IPS-20b (cell line): ENCODE results near the gene GPR176.

Source experiments
- H3K27ac ChIP-seq: one replicate; pipeline ENCODE4 v1.5.1; 2013; ENCODE audit warnings: low read length
- H3K27me3 ChIP-seq: 2 replicates; pipeline ENCODE4 v1.6.1; 2013; ENCODE audit warnings: mild to moderate bottlenecking, low read length, inconsistent platforms; ENCODE audit not compliant: insufficient read depth
- H3K36me3 ChIP-seq: 2 replicates; pipeline ENCODE4 v1.6.1; 2013; ENCODE audit warnings: low read depth, mild to moderate bottlenecking, inconsistent platforms, low read length, moderate library complexity; ENCODE audit not compliant: insufficient read depth
- H3K4me1 ChIP-seq: 2 replicates; pipeline ENCODE4 v1.6.1; 2013; ENCODE audit warnings: mild to moderate bottlenecking, control low read depth, inconsistent platforms, low read length, moderate library complexity; ENCODE audit not compliant: insufficient read depth
- H3K4me3 ChIP-seq: 2 replicates; pipeline ENCODE4 v1.5.1; 2013; ENCODE audit warnings: mild to moderate bottlenecking, low read length, inconsistent platforms
- H3K9ac ChIP-seq: 2 replicates; pipeline ENCODE4 v1.6.1; 2013; ENCODE audit warnings: low read depth, mild to moderate bottlenecking, inconsistent platforms, low read length, moderate library complexity
- H3K9me3 ChIP-seq: 2 replicates; pipeline ENCODE4 v1.6.1; 2013; ENCODE audit warnings: mild to moderate bottlenecking, low read depth, low read length, inconsistent platforms; ENCODE audit not compliant: insufficient read depth

GPR176 gene

DNA sequence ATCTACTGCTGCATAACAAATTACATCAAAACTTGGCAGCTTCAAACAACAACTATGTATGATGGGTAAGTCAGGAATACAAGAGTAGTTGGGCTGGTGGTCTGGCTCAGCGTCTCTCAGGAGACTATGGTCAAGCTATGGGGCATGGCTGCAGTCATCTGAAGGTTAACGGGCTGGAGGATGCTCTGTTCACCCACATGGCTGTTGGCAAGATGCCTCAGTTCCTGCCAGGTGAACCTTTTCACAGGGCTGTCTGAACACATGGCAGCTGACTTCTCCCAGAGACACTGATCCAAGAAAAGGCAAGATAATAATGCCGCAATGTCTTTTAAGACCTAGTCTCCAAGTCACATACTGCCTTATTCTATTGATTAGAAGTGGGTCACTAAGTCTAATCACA lies 63.7 kb downstream of the GPR176 start:
- Histone ChIP-seq H3K27ac (no peak overlapping the region), H3K36me3 (peaks cover 11% of the 10 kb centered on the region; the same call in 1 of the 2 replicates), H3K4me3 (no peak overlapping the region), H3K9me3 (no peaks in the 10 kb centered on the region), H3K4me1 (peaks cover 39% of the 10 kb centered on the region), H3K27me3 (no peaks in the 10 kb centered on the region), H3K9ac (no peak overlapping the region)

- Histone ChIP-seq H3K4me1 (peaks cover 38% of the 10 kb centered on the region), H3K27me3 (no peaks in the 10 kb centered on the region), H3K9me3 (no peaks in the 10 kb centered on the region), H3K9ac (no peak overlapping the region), H3K27ac (no peak overlapping the region), H3K36me3 (peaks cover 11% of the 10 kb centered on the region; the same call in 1 of the 2 replicates), H3K4me3 (no peak overlapping the region)
Measured at GRCh38 chr15:39855400-39855799, 64.7 kb downstream of the GPR176 start.

DNA sequence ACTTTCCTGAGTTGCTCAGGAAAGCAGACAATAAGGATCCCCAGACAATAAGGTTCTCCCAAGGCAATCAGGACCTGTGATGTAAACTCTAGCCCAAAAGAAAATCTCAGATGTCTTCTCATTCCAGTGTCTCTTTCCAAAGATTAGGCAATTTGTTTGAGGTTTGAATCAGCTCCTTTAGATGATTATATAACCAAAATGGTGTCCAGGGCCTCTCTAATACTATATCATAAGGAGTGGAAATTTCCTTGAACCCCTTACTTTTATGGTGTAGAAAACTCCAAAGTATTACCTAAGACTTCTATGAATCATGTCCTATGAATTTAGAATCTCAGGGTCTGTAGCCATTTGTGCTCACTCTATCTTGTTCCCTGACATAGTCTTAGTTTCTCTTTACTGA lies 65.9 kb downstream of the GPR176 start:
- Histone ChIP-seq H3K4me1 (peaks cover 38% of the 10 kb centered on the region), H3K9me3 (no peaks in the 10 kb centered on the region), H3K27me3 (no peaks in the 10 kb centered on the region), H3K4me3 (no peak overlapping the region), H3K9ac (no peak overlapping the region), H3K36me3 (peaks cover 5% of the 10 kb centered on the region; the same call in 1 of the 2 replicates), H3K27ac (no peak overlapping the region)

DNA sequence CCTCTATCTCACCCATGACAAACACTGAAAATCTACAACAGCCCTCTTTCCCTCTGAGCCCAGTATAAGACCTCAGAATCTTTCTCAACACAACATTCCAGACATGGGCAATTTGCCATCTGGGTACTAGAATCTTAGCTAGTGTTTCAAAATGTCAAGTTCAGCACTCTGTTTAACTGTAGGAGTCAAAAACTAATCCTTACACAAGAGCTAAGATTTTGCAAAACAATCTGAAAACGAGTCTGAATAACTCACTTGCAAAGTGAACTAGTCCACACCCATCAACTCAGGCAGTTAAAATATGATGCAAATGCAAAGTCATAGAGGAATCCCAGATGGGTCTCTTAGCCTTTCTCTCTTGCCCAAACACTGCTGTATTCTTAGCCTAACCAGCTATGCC lies 67.8 kb downstream of the GPR176 start:
- Histone ChIP-seq H3K4me3 (no peak overlapping the region), H3K27me3 (no peaks in the 10 kb centered on the region), H3K9me3 (no peaks in the 10 kb centered on the region), H3K27ac (no peak overlapping the region), H3K4me1 (peaks cover 41% of the 10 kb centered on the region), H3K9ac (no peak overlapping the region), H3K36me3 (peaks cover 5% of the 10 kb centered on the region; the same call in 1 of the 2 replicates)

DNA sequence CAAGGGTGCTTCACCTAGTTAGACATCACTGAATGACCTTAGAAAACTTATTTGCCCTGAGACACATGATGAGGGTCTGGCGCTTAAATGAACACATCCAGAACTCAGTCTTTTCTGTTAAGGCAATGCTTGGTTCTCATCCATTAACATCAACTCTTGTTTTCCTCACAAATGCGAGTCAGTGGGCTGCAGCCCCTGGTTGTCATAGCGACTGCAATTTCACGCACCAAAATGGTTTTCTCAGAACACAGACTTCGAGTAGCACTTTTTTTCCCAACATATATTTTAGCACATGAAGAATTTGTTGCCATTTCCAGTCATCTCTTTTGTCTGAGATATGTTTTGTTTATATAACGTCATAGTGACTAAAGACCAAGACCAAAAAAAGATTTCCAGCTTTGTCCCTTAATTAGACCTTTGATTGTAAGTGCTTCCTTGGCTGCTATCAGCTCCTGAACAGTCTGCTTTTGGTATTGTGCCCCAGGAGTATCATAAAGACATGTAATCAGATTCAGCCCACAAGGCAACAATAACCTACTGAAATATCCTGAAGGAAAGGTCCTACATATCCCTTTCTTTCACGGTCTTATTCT lies 68.5 kb downstream of the GPR176 start:
- Histone ChIP-seq H3K9me3 (no peaks in the 10 kb centered on the region), H3K36me3 (peaks cover under 1% of the 10 kb centered on the region; the same call in 1 of the 2 replicates), H3K9ac (no peak overlapping the region), H3K4me1 (peaks cover 41% of the 10 kb centered on the region), H3K27me3 (no peaks in the 10 kb centered on the region), H3K27ac (no peak overlapping the region), H3K4me3 (no peak overlapping the region)

DNA sequence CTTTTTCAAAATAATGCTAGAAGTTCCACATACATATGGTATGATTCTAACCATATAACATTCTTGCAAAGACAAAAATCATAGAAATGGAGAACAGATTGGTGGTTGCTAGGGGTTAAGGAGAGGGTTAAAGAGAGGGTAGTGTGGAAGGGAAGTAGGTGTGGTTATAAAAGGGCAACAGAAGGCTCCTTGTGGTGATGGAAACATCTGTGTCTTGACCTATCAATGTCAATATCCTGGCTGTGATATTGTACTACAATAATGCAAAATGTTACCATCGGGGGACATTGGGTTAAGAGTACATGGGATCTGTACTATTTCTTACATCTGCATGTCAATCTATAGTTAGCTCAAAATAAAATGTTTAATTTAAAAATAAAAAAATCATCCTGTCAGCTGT lies 69.6 kb downstream of the GPR176 start:
- H3K36me3 ChIP-seq, result no peaks in the 10 kb centered on the region
- H3K4me1 ChIP-seq, result peaks cover 33% of the 10 kb centered on the region
- no peak overlapping the region for H3K4me3 ChIP-seq
- H3K27ac ChIP-seq, result no peak overlapping the region
- no peaks in the 10 kb centered on the region for H3K9me3 ChIP-seq
- H3K27me3 ChIP-seq, result no peaks in the 10 kb centered on the region
- H3K9ac ChIP-seq, result no peak overlapping the region

- Histone ChIP-seq H3K27me3 (no peaks in the 10 kb centered on the region), H3K4me3 (no peak overlapping the region), H3K4me1 (peaks cover 14% of the 10 kb centered on the region; the same call in 1 of the 2 replicates), H3K36me3 (no peaks in the 10 kb centered on the region), H3K9ac (no peak overlapping the region), H3K9me3 (no peaks in the 10 kb centered on the region; the same call in 1 of the 2 replicates), H3K27ac (no peak overlapping the region)
Measured at GRCh38 chr15:39846108-39846507, 74.0 kb downstream of the GPR176 start.

DNA sequence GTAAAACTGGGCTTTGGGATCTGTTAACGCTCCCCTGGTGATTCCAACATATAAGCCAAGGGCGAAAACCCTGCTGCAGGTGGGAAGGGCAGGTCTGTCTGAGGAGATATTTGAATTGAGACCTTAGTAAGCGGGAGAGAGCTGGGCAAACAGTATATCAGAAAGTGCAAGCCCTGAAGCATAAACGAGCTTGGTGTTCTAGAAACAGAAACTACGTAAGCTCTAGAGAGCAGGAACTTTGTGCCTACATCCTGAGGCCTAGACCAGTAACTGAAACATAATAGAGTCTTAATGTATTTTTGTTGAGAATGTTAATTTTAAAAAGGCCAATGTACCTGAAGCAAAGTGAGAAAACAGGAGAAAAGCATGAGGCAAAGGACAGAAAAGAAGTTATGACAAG lies 74.5 kb downstream of the GPR176 start:
- Histone ChIP-seq H3K9ac (no peak overlapping the region), H3K27ac (no peak overlapping the region), H3K4me3 (no peak overlapping the region), H3K9me3 (no peaks in the 10 kb centered on the region; the same call in 1 of the 2 replicates), H3K27me3 (no peaks in the 10 kb centered on the region), H3K4me1 (peaks cover 14% of the 10 kb centered on the region; the same call in 1 of the 2 replicates), H3K36me3 (no peaks in the 10 kb centered on the region)

GRCh38 chr15:39843565-39843964 lies 76.5 kb downstream of the GPR176 start:
- H3K4me3 ChIP-seq, result no peak overlapping the region
- no peak overlapping the region for H3K27ac ChIP-seq
- peaks cover 14% of the 10 kb centered on the region; the same call in 1 of the 2 replicates for H3K4me1 ChIP-seq
- H3K9ac ChIP-seq, result no peak overlapping the region
- H3K27me3 ChIP-seq, result no peaks in the 10 kb centered on the region
- no peaks in the 10 kb centered on the region for H3K36me3 ChIP-seq
- H3K9me3 ChIP-seq, result no peaks in the 10 kb centered on the region; the same call in 1 of the 2 replicates

GRCh38 chr15:39837454-39837853 lies 82.6 kb downstream of the GPR176 start:
- Histone ChIP-seq H3K27ac (no peak overlapping the region), H3K9me3 (no peaks in the 10 kb centered on the region; the same call in 1 of the 2 replicates), H3K27me3 (no peaks in the 10 kb centered on the region), H3K36me3 (no peaks in the 10 kb centered on the region), H3K4me3 (no peak overlapping the region), H3K4me1 (no peaks in the 10 kb centered on the region), H3K9ac (no peak overlapping the region)

DNA sequence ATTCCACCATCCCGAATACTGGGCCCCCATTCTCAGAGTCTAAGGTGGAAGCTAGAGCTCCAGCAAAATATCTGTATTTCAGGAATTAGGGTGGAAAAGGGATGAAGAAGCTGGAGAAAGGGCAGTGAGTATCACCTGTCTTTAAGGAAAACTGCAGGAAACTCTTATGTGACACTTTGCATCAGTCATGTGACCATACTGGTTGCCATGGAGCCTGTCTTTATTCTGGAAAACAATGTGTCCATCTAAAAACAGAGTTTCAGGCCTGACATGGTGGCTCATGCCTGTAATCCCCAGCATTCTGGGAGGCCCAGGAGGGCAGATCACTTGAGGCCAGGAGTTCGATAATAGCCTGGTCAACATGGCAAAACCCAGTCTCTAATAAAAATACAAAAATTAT lies 84.5 kb downstream of the GPR176 start:
- no peak overlapping the region for H3K9ac ChIP-seq
- H3K27me3 ChIP-seq, result no peaks in the 10 kb centered on the region
- H3K27ac ChIP-seq, result no peak overlapping the region
- no peaks in the 10 kb centered on the region for H3K9me3 ChIP-seq
- H3K36me3 ChIP-seq, result no peaks in the 10 kb centered on the region
- H3K4me1 ChIP-seq, result peaks cover 7% of the 10 kb centered on the region; the same call in 1 of the 2 replicates
- no peak overlapping the region for H3K4me3 ChIP-seq

DNA sequence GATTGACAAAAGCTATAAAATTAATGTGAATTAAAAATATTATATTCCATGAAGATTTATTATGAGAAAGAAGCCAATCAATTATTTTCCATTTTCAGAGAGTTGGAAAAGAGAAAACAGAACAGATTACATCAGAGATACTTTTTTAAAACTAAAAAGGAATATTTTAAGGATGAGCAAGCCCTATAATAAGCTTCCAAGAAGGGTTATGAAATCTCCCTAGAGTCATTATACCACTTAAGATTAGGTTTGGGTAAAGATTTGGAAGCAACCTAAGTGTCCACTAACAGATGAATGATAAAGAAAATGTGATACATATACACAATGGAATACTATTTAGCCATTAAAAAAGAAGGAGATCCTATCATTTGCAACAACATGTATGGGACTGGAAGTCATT lies 85.8 kb downstream of the GPR176 start:
- no peak overlapping the region for H3K4me3 ChIP-seq
- no peak overlapping the region for H3K9ac ChIP-seq
- H3K4me1 ChIP-seq, result peaks cover 10% of the 10 kb centered on the region; the same call in 1 of the 2 replicates
- H3K27me3 ChIP-seq, result no peaks in the 10 kb centered on the region
- H3K36me3 ChIP-seq, result no peaks in the 10 kb centered on the region
- no peak overlapping the region for H3K27ac ChIP-seq
- H3K9me3 ChIP-seq, result no peaks in the 10 kb centered on the region
